GM18861 (cell line): ENCODE results near the gene GABBR2.
"Not testable (repeated sequence)": the region's sequence is repeated elsewhere in the genome, so short reads cannot be mapped to it uniquely, and the experiment has no call there.

Source experiments
- ATAC-seq: cut with Tn5 transposase; IDR thresholded peaks from one replicate; pipeline ENCODE4 v1.9.1; 2021; ENCODE audit not compliant: unreplicated experiment

Gene GABBR2

GRCh38 chr9:98687911-98688310 is 20.8 kb downstream of the GABBR2 start:
- ATAC-seq = no peak

- no peak for ATAC-seq
These were observed 21.5 kb downstream of the GABBR2 start for GRCh38 chr9:98686961-98687855.

- not testable (repeated sequence) for ATAC-seq
These were observed 23.9 kb downstream of the GABBR2 start for GRCh38 chr9:98684816-98685215.

- no peak for ATAC-seq
These were observed 30.4 kb downstream of the GABBR2 start for GRCh38 chr9:98678244-98678842.

- ATAC-seq = no peak
These were observed 35.1 kb downstream of the GABBR2 start for GRCh38 chr9:98673681-98674080.

- ATAC-seq = no peak
These were observed 41.6 kb downstream of the GABBR2 start for GRCh38 chr9:98667005-98667640.

- no peak for ATAC-seq
These were observed 43.2 kb downstream of the GABBR2 start for GRCh38 chr9:98665501-98665900.

- no peak for ATAC-seq
These were observed 48.2 kb downstream of the GABBR2 start for GRCh38 chr9:98660541-98660940.

- no peak for ATAC-seq
These were observed 49.8 kb downstream of the GABBR2 start for GRCh38 chr9:98658951-98659351.

GRCh38 chr9:98657897-98658296 is 50.8 kb downstream of the GABBR2 start:
- ATAC-seq = no peak

GRCh38 chr9:98656511-98656910 is 52.2 kb downstream of the GABBR2 start:
- ATAC-seq = no peak

- not testable (repeated sequence) for ATAC-seq
These were observed 53.3 kb downstream of the GABBR2 start for GRCh38 chr9:98655428-98655827.

GRCh38 chr9:98654247-98654646 is 54.5 kb downstream of the GABBR2 start:
- no peak for ATAC-seq

- no peak for ATAC-seq
These were observed 56.0 kb downstream of the GABBR2 start for GRCh38 chr9:98652741-98653140.

GRCh38 chr9:98652302-98652701 is 56.4 kb downstream of the GABBR2 start:
- ATAC-seq = no peak

- no peak for ATAC-seq
These were observed 61.5 kb downstream of the GABBR2 start for GRCh38 chr9:98647236-98647635.

- ATAC-seq = no peak
These were observed 64.7 kb downstream of the GABBR2 start for GRCh38 chr9:98644011-98644410.

GRCh38 chr9:98642661-98643312 is 65.9 kb downstream of the GABBR2 start:
- no peak for ATAC-seq

- no peak for ATAC-seq
These were observed 67.0 kb downstream of the GABBR2 start for GRCh38 chr9:98641695-98642094.

- ATAC-seq = no peak
These were observed 68.3 kb downstream of the GABBR2 start for GRCh38 chr9:98640394-98640793.

GRCh38 chr9:98639133-98639532 is 69.6 kb downstream of the GABBR2 start:
- ATAC-seq = no peak
